Activated CD4-positive, alpha-beta T cell treated with anti-CD3 and anti-CD28 coated beads for 48 hours (primary cell): ENCODE results near the gene MSMO1.
A peak's percentile ranks its signal among the peaks of the same experiment; 100 is the strongest.

ENCODE experiments used
- DNase-seq: peaks from one replicate; pipeline ENCODE4 v3.0.0-alpha.2; 2020

The MSMO1 gene

GRCh38 chr4:165364452-165365080 lies 37.1 kb downstream of the MSMO1 start:
- no peak for DNase-seq

- DNase-seq, result no peak
Measured at GRCh38 chr4:165367040-165367439, 39.6 kb downstream of the MSMO1 start.

DNA sequence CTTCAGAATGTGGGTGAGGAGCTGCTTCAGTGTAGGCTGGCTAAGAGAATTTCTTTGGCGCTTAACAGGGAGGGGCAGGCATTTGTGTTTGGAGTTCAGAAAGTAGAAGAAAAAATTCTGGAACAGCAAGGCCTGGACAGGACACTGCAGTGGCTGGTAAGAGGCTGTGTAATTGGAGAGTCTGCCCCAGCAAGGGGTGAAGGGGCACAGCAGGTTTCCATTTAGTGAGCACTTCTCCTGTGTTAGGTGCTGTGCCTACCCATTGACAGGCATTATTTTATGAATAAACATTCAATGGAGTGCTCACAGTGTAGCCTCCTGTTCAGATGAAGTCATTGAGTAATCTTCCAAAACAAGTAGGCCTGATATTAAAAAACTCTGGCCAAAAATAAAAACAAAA lies 40.6 kb downstream of the MSMO1 start:
- DNase-seq, result no peak

GRCh38 chr4:165368567-165368966 lies 41.1 kb downstream of the MSMO1 start:
- DNase-seq, result no peak

DNA sequence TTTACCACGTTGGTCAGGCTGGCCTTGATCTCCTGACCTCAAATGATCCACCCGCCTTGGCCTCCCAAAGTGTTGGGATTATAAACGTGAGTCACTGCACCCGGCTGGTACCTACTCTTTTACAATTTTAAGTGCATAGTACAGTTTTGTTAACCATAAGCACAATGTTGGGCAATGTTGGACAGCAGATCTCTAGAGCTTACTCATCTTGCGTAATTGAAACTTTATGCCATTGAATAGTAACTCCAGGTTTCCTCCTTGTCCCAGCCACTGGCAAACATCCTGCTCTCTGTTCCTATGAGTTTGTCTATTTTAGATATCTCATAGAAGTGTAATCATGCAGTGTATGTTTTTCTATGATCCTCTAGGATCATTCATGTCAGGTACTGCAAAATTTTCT lies 42.1 kb downstream of the MSMO1 start:
- no peak for DNase-seq

DNA sequence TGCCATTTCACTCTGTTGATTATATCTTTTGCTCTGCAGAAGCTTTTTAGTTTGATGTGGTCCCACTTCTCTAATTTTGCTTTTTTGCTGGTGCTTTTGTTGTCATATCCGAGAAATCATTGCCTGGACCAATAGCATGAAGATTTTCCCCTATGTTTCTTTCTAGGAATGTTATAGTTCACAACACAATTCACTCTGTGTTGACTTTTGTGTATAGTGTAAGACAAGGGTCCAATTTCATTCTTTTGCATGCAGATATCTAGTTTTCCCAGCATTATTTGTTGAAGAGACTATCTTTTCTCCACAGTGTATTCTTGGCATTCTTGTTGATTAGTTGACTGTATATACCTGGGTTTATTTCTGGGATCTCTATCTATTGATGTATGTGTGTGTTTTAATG lies 43.1 kb downstream of the MSMO1 start:
- DNase-seq, result no peak

DNA sequence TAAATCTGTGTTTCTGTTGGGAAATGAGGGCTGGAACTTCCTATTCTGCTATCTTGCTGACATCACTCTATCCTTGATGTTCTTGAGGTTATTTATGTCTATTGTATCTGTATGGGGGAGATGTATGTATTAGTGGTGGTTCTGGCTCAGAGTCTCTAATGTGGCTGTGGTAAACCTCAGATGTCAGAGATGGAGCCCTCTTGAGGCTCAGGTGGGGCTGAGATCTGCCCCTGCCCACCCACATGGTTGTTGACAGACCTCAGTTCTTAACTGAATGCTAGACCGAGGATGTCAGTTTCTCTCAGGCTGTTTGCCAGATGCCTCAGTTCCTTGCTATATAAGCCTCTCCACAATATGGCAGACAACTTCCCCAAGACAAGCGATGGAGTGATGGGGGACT lies 48.0 kb downstream of the MSMO1 start:
- no peak for DNase-seq

- DNase-seq, result no peak
Measured at GRCh38 chr4:165378398-165378744, 50.9 kb downstream of the MSMO1 start.

DNA sequence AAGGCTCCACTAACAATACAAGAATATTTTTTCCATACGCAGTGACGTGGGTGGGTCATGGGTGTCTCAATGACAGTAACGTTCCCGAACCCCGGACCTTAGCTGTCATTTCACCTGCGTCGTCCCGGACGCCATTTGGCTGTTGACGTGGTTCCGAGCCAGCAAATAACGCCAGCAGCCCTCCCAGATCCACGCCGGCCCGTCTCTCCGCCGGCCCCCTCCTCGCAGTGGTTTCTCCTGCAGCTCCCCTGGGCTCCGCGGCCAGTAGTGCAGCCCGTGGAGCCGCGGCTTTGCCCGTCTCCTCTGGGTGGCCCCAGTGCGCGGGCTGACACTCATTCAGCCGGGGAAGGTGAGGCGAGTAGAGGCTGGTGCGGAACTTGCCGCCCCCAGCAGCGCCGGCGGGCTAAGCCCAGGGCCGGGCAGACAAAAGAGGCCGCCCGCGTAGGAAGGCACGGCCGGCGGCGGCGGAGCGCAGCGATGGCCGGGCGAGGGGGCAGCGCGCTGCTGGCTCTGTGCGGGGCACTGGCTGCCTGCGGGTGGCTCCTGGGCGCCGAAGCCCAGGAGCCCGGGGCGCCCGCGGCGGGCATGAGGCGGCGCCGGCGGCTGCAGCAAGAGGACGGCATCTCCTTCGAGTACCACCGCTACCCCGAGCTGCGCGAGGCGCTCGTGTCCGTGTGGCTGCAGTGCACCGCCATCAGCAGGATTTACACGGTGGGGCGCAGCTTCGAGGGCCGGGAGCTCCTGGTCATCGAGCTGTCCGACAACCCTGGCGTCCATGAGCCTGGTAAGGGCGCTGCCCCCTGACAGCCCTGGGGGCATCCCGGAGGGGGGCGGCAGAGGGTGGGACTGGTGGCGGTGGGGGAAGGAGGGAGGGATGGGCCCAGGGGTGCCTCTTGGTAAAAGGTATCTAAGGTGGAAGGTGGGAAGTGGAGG lies 51.5 kb downstream of the MSMO1 start, which contains the start of gene CPE:
Gene CPE (plus strand): TSS at position 264 of the 933 bp plus-strand sequence. CDS start 214 bp downstream, at position 478.
- DNase-seq, result peak; percentile 80

GRCh38 chr4:165379678-165380064 lies 52.2 kb downstream of the MSMO1 start:
- DNase-seq, result no peak

DNA sequence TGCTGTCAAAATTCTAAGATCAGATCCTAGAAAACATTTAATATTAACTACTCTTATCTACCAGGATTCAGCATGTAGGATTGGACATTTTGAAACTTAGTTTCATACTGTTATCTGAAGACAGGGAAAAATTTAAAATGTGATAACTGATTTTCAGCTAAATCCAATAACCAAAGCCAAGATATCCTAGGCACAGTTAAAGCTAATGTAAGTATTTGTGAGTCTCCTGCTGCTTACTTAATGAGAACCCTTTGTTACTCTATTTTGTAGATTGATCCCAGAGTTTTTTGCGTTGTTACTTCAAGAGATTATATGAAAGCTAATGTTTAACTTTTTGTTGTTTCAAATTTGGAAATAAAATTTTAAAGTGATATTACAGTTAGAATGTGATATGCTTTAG lies 53.3 kb downstream of the MSMO1 start:
- DNase-seq, result no peak

DNA sequence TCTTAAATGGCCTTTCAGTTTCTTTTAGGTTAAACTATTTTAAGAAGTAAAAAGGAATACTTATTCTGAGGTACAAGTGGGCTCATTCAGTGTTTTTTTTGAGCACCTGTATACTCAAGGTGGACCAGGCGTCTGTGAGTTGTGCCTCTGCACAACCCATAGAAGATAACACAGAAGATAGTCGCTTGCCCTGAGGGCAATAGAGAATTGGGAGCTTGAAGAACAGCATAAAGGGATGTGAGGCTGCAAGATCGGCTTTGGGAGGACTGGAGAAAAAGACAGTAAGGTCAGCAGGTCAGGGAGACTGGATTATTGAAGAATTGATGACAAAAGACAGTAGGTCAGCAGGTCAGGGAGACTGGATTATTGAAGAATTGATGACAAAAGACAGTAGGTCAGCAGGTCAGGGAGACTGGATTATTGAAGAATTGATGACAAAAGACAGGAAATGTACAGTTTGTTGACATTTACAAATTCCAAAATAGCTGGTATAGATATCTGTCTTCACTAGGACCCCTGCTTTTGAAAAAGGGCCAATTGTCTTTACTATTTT lies 54.4 kb downstream of the MSMO1 start:
- DNase-seq, result no peak

GRCh38 chr4:165382640-165383039 lies 55.2 kb downstream of the MSMO1 start:
- no peak for DNase-seq

DNA sequence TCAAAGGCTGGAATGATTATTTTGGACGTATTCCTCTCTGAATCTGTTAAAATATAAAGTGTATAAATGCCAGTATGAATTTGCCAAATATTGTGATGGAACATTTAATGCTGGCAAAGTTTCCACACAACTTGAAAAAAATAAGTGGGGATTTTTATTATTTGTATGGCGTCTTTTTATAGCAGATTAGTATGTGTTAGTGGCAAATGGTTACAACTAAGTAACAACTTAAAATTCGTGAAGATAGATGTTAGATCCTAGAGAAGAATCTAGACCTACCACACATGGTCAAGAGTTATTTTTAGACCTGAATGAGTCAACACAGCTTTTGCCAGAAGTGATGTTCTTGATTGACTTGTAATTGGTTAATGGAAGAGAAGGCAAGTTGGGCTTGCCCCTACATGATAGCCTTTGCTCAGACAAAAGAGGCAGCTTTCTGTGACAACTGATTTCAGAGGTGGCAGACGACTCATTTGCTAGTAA lies 56.2 kb downstream of the MSMO1 start:
- DNase-seq, result no peak

DNA sequence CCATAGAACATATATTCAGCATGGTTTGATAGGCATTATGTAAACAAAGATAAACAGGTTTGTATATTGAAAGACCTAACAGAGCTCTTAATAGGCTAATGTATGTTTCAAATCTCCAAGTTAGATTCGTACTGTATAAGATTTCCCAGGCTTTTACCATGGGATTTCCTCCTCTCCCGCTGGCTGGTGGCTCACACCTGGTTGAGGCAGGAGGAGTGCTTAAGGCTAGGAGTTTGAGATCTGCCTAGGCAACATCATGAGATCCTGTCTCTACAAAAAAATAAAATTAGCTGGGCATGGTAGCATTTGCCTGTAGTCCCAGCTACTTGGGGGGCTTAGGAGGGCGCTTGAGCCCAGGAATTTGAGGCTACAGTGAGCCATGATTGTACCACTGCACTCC lies 56.7 kb downstream of the MSMO1 start:
- no peak for DNase-seq

- DNase-seq, result no peak
Measured at GRCh38 chr4:165384598-165384997, 57.1 kb downstream of the MSMO1 start.

- DNase-seq, result no peak
Measured at GRCh38 chr4:165385126-165385525, 57.7 kb downstream of the MSMO1 start.

DNA sequence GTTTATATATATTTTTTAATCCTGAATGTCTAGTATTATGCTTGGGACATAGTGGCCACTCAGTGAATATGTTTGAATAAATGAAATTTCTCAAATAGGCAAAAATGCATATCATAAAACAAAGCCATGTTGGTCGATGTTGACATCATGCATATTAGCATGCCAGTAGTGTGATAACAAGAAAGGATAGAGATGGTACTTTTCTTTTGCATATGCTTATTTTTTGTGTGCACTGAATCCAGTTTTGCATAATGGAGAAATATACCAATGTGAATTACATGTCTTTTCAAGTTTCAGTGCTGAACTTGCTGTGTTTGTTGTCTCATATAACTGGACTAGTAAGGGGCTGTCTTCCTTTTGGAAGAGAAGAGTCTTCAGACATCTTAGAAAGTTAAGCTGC lies 58.9 kb downstream of the MSMO1 start:
- DNase-seq, result no peak

GRCh38 chr4:165388756-165389155 lies 61.3 kb downstream of the MSMO1 start:
- no peak for DNase-seq
